B cell (primary cell): ENCODE results near the gene AFF3. TPM values are rescaled to one million over a fixed set of nuclear protein-coding genes. Genes with fewer than 3 reads are reported as not detected.
"Not testable (repeated sequence)": the region's sequence is repeated elsewhere in the genome, so short reads cannot be mapped to it uniquely, and the experiment has no call there.

Experiments used
- ATAC-seq: fragments of 200-7000 bp; cut with Tn5 transposase; one replicate; pipeline ENCODE4 v1.10.0; 2021; ENCODE audit warnings: low read depth, mild to moderate bottlenecking, moderate number of reproducible peaks, moderate library complexity
- CTCF ChIA-PET: fragments of 350-600 bp; sonication (Branson Sonifier 250); formaldehyde crosslinking; loops from one replicate; lab custom pipeline; 2021; ENCODE audit warnings: antibody characterized with exemption, inconsistent platforms; lab: Charles Lee
- POLR2A ChIA-PET: fragments of 350-600 bp; sonication (Branson Sonifier 250); formaldehyde crosslinking; loops from one replicate; lab custom pipeline; 2021; ENCODE audit warnings: antibody characterized with exemption; lab: Charles Lee
- DNase-seq: peaks from one replicate; pipeline ENCODE4 v3.0.0; 2013
- H2AFZ ChIP-seq: 2 replicates; pipeline ENCODE4 v1.6.1; 2012; ENCODE audit warnings: mild to moderate bottlenecking, low read depth, low read length; ENCODE audit not compliant: insufficient read depth, poor library complexity, severe bottlenecking
- H3K27ac ChIP-seq, 2 donors: 1 replicate in 1 of 2; 2 replicates in 1 of 2; pipeline ENCODE4 v1.5.1; 2012 to 2013; ENCODE audit warnings: low read length in 2 of 2, mild to moderate bottlenecking in 2 of 2, moderate library complexity in 1 of 2
- H3K27me3 ChIP-seq, 4 experiments: fragments of 200-600 bp in 1 of 4; sonication (generic) in 1 of 4; replicated peaks in 1 of 4; 1 replicate in 2 of 4; 2 replicates in 2 of 4; pipeline versions ENCODE4 v1.6.1 to v1.7.0; 2013 to 2016; ENCODE audit warnings: low read length in 3 of 4, mild to moderate bottlenecking in 2 of 4, mixed read lengths in 1 of 4, moderate library complexity in 1 of 4; ENCODE audit not compliant: insufficient read depth in 4 of 4, control insufficient read depth in 3 of 4; ENCODE audit errors: control extremely low read depth in 1 of 4
- H3K36me3 ChIP-seq, 2 experiments: replicated peaks in 1 of 2; 1 replicate in 1 of 2; 2 replicates in 1 of 2; pipeline versions ENCODE4 v1.6.1 to v1.7.1; 2013; ENCODE audit warnings: low read length in 1 of 2; ENCODE audit not compliant: insufficient read depth in 2 of 2, control insufficient read depth in 1 of 2; ENCODE audit errors: control extremely low read depth in 1 of 2, extremely low read depth in 1 of 2
- H3K4me1 ChIP-seq, 2 donors: fragments of 200-600 bp in 1 of 2; sonication (generic) in 1 of 2; 1 replicate in 1 of 2; 2 replicates in 1 of 2; pipeline versions ENCODE4 v1.5.1 to v1.6.1; 2013 to 2017; ENCODE audit warnings: low read length in 2 of 2; ENCODE audit not compliant: control insufficient read depth in 2 of 2, insufficient read depth in 2 of 2
- H3K4me2 ChIP-seq: replicated peaks from 2 replicates; pipeline ENCODE3; 2012; ENCODE audit warnings: mild to moderate bottlenecking, low read depth, low read length; ENCODE audit not compliant: poor library complexity, severe bottlenecking
- H3K4me3 ChIP-seq, 5 experiments: fragments of 200-600 bp in 1 of 5; sonication (generic) in 1 of 5; 1 replicate in 3 of 5; 2 replicates in 2 of 5; pipeline versions ENCODE4 v1.5.1 to v1.7.0; 2011 to 2016; ENCODE audit warnings: low read length in 4 of 5, mild to moderate bottlenecking in 4 of 5, low read depth in 2 of 5, control low read depth in 1 of 5, moderate library complexity in 1 of 5; ENCODE audit not compliant: insufficient read depth in 1 of 5; ENCODE audit errors: control extremely low read depth in 1 of 5, extremely low read depth in 1 of 5
- H3K79me2 ChIP-seq: fragments of 200-600 bp; sonication (generic); one replicate; pipeline ENCODE4 v1.6.0; 2016; ENCODE audit warnings: low read length; ENCODE audit not compliant: control insufficient read depth, insufficient read depth
- H3K9ac ChIP-seq: fragments of 200-600 bp; sonication (generic); 2 replicates; pipeline ENCODE4 v1.6.1; 2017; ENCODE audit warnings: mild to moderate bottlenecking, low read length, moderate library complexity
- H3K9me3 ChIP-seq, 3 donors: one replicate each; pipeline versions ENCODE4 v1.6.1 to v1.7.1; 2013; ENCODE audit warnings: low read length in 2 of 3; ENCODE audit not compliant: control insufficient read depth in 2 of 3, insufficient read depth in 1 of 3; ENCODE audit errors: control extremely low read depth in 1 of 3
- H4K20me1 ChIP-seq: 2 replicates; pipeline ENCODE4 v1.6.0; 2012; ENCODE audit warnings: mild to moderate bottlenecking, low read length; ENCODE audit not compliant: insufficient read depth, control insufficient read depth, poor library complexity, severe bottlenecking
- H3K27ac Mint-ChIP-seq: one replicate; pipeline ENCODE4 v1.8.0; 2021; ENCODE audit warnings: mixed read lengths
- H3K27me3 Mint-ChIP-seq: one replicate; pipeline ENCODE4 v1.8.0; 2021; ENCODE audit warnings: mixed read lengths
- H3K4me1 Mint-ChIP-seq: one replicate; pipeline ENCODE4 v1.8.0; 2021; ENCODE audit warnings: mixed read lengths
- H3K4me3 Mint-ChIP-seq: one replicate; pipeline ENCODE4 v1.8.0; 2021; ENCODE audit warnings: mixed read lengths
- H3K9me3 Mint-ChIP-seq: one replicate; pipeline ENCODE4 v1.8.0; 2022; ENCODE audit warnings: mixed read lengths; ENCODE audit not compliant: insufficient read depth
- EZH2 ChIP-seq: IDR thresholded peaks from 2 replicates; pipeline ENCODE4 v1.6.1; 2012; ENCODE audit warnings: borderline replicate concordance, low read depth, mild to moderate bottlenecking, moderate library complexity, low read length; ENCODE audit not compliant: insufficient read depth, poor library complexity, severe bottlenecking
- WGBS: methylation state at CpG from one replicate; pipeline ENCODE4 v1.1.5; 2013; ENCODE audit warnings: missing lambda C conversion rate; ENCODE audit not compliant: insufficient coverage; 5-methylcytosine and 5-hydroxymethylcytosine counted together
- intact Hi-C: fragments of 100-400 bp; cut with micrococcal nuclease; formaldehyde crosslinking; loops from one replicate; pipeline ENCODE4 v1.10.0; 2022
- polyA plus RNA-seq: library from polyadenylated mRNA; depleted of rRNA; stranded (reverse); fragments of >200 nt; gene quantifications from 2 replicates; pipeline ENCODE4 v1.2.3, GENCODE V29; 2012
- total RNA-seq, 2 donors: library from RNA; stranded (reverse); fragments of 120-200 nt in 1 of 2; gene quantifications; 1 replicate in 1 of 2; 2 replicates in 1 of 2; pipeline versions ENCODE4 v1.2.3 to v1.2.4, GENCODE V29; 2013 to 2022
- TF ChIP-seq, protein P1 (sequence below): fragments of 200-600 bp; IDR thresholded peaks from one replicate; pipeline ENCODE4 v1.8.0; 2022; ENCODE audit warnings: antibody characterized with exemption, mild to moderate bottlenecking

The AFF3 gene
- total and polyA plus RNA-seq, 2 donors (not counting 1 experiment from before 2014, with no cell fraction given) = 117 to 830 TPM

DNA sequence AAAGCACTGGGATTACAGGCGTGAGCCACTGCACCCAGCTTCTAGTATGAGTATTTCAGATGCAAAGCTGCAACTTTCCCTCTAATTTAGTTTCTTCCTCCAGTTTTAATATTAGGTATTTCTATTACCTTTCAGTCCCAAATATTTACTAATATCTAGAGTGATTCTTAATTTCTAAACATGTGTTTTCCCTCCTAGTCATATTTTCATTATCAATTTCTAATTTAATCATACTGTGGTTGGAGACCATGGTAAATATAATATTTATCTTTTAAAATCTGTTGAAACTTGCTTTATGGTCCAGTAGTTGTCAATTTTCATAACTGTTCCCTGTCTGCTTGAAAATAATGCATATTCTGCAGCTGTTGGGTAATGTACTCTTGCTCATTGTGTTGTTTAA lies 406.6 kb downstream of the AFF3 start:
- Histone ChIP-seq H3K27ac (no peak overlapping the region), H3K27me3 (no peaks in the 10 kb centered on the region), H3K4me1 (no peaks in the 10 kb centered on the region), H4K20me1 (no peaks in the 10 kb centered on the region), H3K4me3 (no peak overlapping the region), H3K9ac (no peak overlapping the region), H2AFZ (no peak overlapping the region), H3K36me3 (peaks cover 4 to 5% of the 10 kb centered on the region in 2 experiments), H3K9me3 (no peaks in the 10 kb centered on the region), H3K79me2 (peaks cover 5% of the 10 kb centered on the region), H3K4me2 (no peak overlapping the region)
- Mint-ChIP-seq H3K27me3 (no peaks in the 10 kb centered on the region), H3K9me3 (no peaks in the 10 kb centered on the region), H3K27ac (no peak overlapping the region), H3K4me1 (peaks cover 5% of the 10 kb centered on the region), H3K4me3 (no peak overlapping the region)
- no CpG with 5 or more reads among the region's 1 CpG for WGBS
- TF ChIP-seq EZH2 = no peak
- TF ChIP-seq, protein P1, sequence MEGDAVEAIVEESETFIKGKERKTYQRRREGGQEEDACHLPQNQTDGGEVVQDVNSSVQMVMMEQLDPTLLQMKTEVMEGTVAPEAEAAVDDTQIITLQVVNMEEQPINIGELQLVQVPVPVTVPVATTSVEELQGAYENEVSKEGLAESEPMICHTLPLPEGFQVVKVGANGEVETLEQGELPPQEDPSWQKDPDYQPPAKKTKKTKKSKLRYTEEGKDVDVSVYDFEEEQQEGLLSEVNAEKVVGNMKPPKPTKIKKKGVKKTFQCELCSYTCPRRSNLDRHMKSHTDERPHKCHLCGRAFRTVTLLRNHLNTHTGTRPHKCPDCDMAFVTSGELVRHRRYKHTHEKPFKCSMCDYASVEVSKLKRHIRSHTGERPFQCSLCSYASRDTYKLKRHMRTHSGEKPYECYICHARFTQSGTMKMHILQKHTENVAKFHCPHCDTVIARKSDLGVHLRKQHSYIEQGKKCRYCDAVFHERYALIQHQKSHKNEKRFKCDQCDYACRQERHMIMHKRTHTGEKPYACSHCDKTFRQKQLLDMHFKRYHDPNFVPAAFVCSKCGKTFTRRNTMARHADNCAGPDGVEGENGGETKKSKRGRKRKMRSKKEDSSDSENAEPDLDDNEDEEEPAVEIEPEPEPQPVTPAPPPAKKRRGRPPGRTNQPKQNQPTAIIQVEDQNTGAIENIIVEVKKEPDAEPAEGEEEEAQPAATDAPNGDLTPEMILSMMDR = no peak
- no peak for DNase-seq
- ChIA-PET POLR2A (no interaction called here), CTCF (no interaction called here)
- no peak for ATAC-seq
- intact Hi-C loops = no loop called here

DNA sequence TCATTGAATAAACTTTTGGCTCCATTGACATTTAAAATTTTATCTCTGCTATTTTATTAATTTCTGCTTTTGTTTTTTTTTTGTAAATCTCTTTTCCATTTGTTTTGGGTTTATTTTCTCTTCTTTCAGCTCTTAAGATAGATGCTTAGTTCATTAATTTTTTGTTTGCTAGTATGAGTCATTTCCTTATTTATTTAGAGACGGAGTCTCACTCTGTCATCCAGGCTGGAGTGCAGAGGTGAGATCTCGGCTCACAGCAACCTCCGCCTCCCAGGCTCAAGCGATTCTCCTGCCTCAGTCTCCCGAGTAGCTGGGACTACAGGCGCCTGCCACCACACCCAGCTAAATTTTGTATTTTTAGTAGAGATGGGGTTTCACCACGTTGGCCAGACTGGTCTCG lies 407.1 kb downstream of the AFF3 start:
- H3K27me3 Mint-ChIP-seq = not testable (repeated sequence)
- 95% methylated on average over 4 of the region's 8 CpGs for WGBS

More for the DNA sequence above, 407.1 kb downstream of the AFF3 start:
- H3K9me3 Mint-ChIP-seq, H2AFZ ChIP-seq, H3K9ac ChIP-seq, POLR2A ChIA-PET, CTCF ChIA-PET, H3K4me2 ChIP-seq, H3K79me2 ChIP-seq, H3K27ac Mint-ChIP-seq, intact Hi-C loops, H3K4me1 ChIP-seq, H3K4me3 ChIP-seq, H3K9me3 ChIP-seq, H4K20me1 ChIP-seq, H3K27ac ChIP-seq, ATAC-seq, H3K27me3 ChIP-seq, H3K4me3 Mint-ChIP-seq, DNase-seq, H3K4me1 Mint-ChIP-seq, H3K36me3 ChIP-seq: not testable (repeated sequence)
